Memory B cell (primary cell): ENCODE results near the gene ASIC2.

Experiments
- ATAC-seq: fragments of 150-1000 bp; cut with Tn5 transposase; 2 replicates; pipeline ENCODE4 v1.10.0; 2021; ENCODE audit warnings: low read depth, mild to moderate bottlenecking, moderate library complexity
- DNase-seq, 2 donors: peaks; one replicate each; pipeline ENCODE4 v3.0.0; 2022; ENCODE audit warnings: low spot score in 2 of 2
- H3K27ac Mint-ChIP-seq: one replicate; pipeline ENCODE4 v1.8.0; 2022; ENCODE audit warnings: mild to moderate bottlenecking, moderate library complexity, mixed read lengths
- H3K27me3 Mint-ChIP-seq: one replicate; pipeline ENCODE4 v1.8.0; 2022; ENCODE audit warnings: mixed read lengths
- H3K36me3 Mint-ChIP-seq: one replicate; pipeline ENCODE4 v1.8.0; 2022; ENCODE audit warnings: mild to moderate bottlenecking, mixed read lengths
- H3K4me1 Mint-ChIP-seq: one replicate; pipeline ENCODE4 v1.8.0; 2022; ENCODE audit warnings: mixed read lengths
- H3K4me3 Mint-ChIP-seq: one replicate; pipeline ENCODE4 v1.8.0; 2022; ENCODE audit warnings: mild to moderate bottlenecking, moderate library complexity, mixed read lengths
- H3K9me3 Mint-ChIP-seq: one replicate; pipeline ENCODE4 v1.8.0; 2022; ENCODE audit warnings: mixed read lengths

Gene ASIC2

DNA sequence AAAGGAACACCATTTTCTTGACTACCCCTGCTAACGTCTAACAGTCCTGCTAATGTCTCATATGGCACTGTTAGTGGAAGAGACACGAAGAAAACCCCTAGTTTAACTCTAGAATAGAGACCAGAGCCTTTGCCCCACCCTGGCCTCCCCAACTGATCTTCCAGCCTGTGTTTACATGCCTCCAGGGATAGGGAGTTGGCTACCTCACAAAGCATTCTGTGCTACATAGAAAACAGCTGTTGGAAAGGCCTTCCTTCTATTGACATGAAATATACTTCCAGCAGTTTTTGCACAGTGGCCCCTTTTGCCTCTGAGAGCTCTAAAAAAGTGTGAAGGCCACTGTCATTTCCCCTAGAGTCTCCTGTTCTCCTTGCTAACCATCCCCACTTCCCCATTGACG is 73.1 kb downstream of the ASIC2 start:
- ATAC-seq, result no peak

DNA sequence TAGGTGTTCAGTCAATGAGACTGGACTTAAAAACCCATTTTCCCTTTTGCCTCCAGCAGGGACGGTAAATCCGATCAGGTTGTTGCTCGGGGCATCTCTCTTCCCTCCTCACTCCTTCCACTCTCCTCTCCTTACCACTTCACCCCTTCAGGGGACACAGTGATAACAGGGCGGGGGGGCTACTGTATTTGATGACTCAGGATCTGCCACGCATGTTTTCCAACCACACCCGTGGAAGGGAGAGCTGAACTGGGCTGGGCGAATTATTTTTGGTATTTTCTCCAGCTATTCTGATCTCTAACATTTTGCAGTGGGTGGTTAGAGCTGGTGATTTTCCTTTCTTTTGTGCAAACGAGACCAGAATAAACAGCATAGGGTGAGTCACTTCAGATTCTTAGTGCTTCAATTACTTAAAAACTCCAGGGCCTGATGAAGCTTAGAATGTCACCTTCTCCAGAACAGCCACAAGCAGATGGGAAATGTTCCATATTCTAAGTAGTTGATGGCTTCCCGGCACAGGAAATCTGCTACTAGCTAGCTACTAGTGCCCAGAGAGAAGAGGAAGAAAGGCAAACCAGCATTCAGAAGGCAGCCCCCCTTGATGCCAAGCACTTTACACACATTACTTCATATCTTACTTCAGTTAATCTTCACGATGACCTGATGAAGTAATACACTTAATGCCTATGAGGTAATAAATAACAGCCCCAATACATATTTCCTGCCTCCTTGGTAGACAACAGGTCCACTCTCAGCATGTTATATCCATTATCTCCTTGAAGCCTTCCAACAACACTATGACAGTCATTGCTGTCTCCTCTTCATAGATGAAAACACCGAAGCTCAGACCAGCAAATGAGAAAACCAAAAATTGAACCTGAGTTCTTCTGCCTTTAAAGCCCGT is 74.1 kb downstream of the ASIC2 start:
- Mint-ChIP-seq H3K27ac (no peak overlapping the region), H3K4me1 (no peaks in the 10 kb centered on the region), H3K9me3 (no peaks in the 10 kb centered on the region), H3K27me3 (peaks cover 11% of the 10 kb centered on the region), H3K36me3 (no peaks in the 10 kb centered on the region), H3K4me3 (no peak overlapping the region)
- no peak for ATAC-seq
- DNase-seq, result no peak

More for the DNA sequence above, 73.1 kb downstream of the ASIC2 start:
- DNase-seq, result no peak
- H3K9me3 Mint-ChIP-seq, result no peaks in the 10 kb centered on the region
- H3K4me1 Mint-ChIP-seq, result no peaks in the 10 kb centered on the region
- H3K27me3 Mint-ChIP-seq, result peaks cover 9% of the 10 kb centered on the region
- no peaks in the 10 kb centered on the region for H3K36me3 Mint-ChIP-seq
- H3K4me3 Mint-ChIP-seq, result no peak overlapping the region
- H3K27ac Mint-ChIP-seq, result no peak overlapping the region

DNA sequence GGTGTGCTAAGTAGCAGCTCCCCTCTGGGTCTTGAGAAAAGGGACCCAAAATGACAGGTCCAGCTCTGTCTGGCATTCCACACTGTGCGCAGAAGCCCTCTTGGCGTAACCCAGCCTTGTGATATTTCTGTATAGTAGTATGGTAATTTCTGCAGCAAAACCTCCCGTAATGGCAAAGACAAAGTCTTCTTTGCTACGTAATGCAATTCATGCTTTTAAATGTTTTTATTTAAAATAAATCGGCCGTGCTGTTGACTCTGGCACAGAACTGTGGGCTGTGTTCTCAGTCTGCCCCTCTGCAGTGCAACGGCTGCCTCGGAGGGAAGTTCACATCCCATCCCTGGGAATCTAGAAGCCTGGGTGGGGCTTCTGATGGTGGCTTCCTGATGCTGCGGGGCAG is 75.2 kb downstream of the ASIC2 start:
- DNase-seq (no peak), ATAC-seq (no peak)
- Mint-ChIP-seq H3K4me3 (no peak overlapping the region), H3K4me1 (no peaks in the 10 kb centered on the region), H3K27ac (no peak overlapping the region), H3K36me3 (no peaks in the 10 kb centered on the region), H3K27me3 (peaks cover 11% of the 10 kb centered on the region), H3K9me3 (no peaks in the 10 kb centered on the region)

DNA sequence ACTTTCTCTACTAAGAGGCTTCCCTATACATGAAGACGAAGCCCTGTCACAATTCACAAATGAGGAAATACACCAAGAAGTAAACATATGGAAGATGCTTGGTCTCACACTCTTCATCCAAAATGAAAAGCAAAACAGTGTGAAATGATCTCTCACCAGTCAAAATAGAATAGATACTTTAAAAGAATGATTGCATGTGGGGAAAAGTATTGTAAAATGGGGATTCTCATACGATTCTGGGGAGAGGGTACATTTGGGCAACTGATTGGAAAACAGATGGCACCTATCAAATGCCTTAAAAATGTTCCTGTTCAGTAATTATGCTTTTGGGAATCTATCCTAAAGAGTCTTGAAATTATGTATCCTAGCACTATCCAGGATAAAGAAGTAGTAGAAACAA is 78.1 kb downstream of the ASIC2 start:
- ATAC-seq (no peak), DNase-seq (no peak)
- H3K27ac Mint-ChIP-seq, result no peak overlapping the region
- no peak overlapping the region for H3K4me3 Mint-ChIP-seq
- H3K4me1 Mint-ChIP-seq, result no peaks in the 10 kb centered on the region
- H3K9me3 Mint-ChIP-seq, result no peaks in the 10 kb centered on the region
- no peaks in the 10 kb centered on the region for H3K36me3 Mint-ChIP-seq
- peaks cover 13% of the 10 kb centered on the region for H3K27me3 Mint-ChIP-seq

DNA sequence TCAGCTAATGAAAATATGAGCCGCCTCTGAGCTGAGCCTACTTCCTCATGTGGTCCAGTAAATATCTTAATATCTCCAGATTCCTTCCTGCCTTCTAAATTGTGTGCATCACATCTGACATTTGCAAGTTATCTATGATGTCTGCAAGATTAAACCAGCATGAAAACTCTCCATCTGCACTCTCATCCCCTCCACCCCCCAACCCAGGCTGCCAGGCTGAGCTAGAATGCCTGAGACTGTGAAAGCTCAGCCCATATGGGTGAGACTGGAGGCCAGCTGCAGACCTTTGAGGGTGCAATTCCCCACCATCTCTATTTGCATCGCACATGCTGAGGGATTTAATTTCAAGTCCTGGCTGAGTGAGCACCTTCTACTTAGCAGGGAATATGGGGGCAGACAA is 82.8 kb downstream of the ASIC2 start:
- Mint-ChIP-seq H3K27ac (no peak overlapping the region), H3K27me3 (peaks cover 7% of the 10 kb centered on the region), H3K36me3 (no peaks in the 10 kb centered on the region), H3K4me3 (no peak overlapping the region), H3K4me1 (no peaks in the 10 kb centered on the region), H3K9me3 (no peaks in the 10 kb centered on the region)
- DNase-seq (no peak), ATAC-seq (no peak)

DNA sequence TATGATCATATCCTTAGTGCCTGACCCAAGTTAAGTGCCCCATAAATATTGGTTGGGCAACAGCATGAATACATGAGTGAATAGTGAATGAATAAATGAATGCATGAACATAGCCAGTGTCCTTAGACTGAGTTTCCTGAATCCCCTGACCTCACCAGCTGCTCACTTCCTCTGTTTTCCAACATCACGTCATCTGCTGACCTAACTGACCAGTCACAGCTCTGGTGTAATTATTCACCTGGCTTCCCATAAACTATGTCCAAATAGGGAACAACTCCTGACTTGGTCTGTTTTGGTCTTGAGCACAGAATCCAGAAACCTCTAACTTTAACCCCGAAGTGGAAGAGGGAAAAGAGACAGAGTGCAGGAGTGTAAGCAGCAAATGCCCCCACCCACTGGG is 83.4 kb downstream of the ASIC2 start:
- Mint-ChIP-seq H3K9me3 (no peaks in the 10 kb centered on the region), H3K27me3 (peaks cover 7% of the 10 kb centered on the region), H3K27ac (no peak overlapping the region), H3K4me3 (no peak overlapping the region), H3K4me1 (no peaks in the 10 kb centered on the region), H3K36me3 (no peaks in the 10 kb centered on the region)
- ATAC-seq (no peak), DNase-seq (no peak)

DNA sequence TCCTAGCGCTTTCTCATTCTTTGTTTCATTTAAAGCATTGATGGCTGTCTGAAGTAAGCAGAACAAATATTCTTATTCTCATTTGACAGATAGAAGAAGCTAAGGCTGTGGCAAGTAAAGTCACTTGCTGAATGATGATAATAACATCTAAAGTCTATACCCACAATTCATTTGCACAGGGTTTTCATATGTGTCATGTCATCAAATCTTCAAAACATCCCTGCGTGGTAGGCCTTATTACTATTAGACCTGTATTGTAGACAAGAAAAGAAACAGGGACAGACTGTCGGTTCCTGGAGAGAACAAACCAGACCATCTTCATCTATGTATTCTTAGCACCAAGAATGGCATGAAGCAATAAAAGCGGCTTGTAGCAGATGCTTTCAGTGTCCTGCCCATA is 85.9 kb downstream of the ASIC2 start:
- no peak for DNase-seq
- H3K36me3 Mint-ChIP-seq, result no peaks in the 10 kb centered on the region
- H3K4me3 Mint-ChIP-seq, result no peak overlapping the region
- H3K27ac Mint-ChIP-seq, result no peak overlapping the region
- H3K9me3 Mint-ChIP-seq, result no peaks in the 10 kb centered on the region
- H3K27me3 Mint-ChIP-seq, result peaks cover 3% of the 10 kb centered on the region
- no peaks in the 10 kb centered on the region for H3K4me1 Mint-ChIP-seq
- no peak for ATAC-seq

DNA sequence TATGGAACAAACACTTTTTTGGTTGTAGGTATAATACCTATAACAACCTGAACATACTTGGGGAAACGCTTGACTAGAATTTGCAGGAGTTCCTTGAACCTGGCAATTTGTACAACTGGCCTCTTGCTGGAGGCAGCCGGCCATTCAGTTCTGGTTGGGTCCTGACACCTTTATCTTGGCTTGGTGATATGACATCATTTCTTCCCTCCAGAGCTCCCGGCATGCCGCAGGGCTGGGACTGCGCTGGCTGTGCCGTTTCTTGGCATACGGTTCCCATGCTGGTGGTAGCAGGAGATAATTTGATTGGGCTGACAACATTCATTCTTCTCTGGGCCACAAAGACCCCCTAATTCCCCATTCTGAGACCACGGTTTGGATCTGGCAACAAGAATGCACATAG is 87.5 kb downstream of the ASIC2 start:
- H3K4me1 Mint-ChIP-seq, result no peaks in the 10 kb centered on the region
- H3K9me3 Mint-ChIP-seq, result no peaks in the 10 kb centered on the region
- ATAC-seq (no peak), DNase-seq (no peak)
- H3K4me3 Mint-ChIP-seq, result no peak overlapping the region
- H3K27ac Mint-ChIP-seq, result no peak overlapping the region
- H3K27me3 Mint-ChIP-seq, result peaks cover 3% of the 10 kb centered on the region
- no peaks in the 10 kb centered on the region for H3K36me3 Mint-ChIP-seq

DNA sequence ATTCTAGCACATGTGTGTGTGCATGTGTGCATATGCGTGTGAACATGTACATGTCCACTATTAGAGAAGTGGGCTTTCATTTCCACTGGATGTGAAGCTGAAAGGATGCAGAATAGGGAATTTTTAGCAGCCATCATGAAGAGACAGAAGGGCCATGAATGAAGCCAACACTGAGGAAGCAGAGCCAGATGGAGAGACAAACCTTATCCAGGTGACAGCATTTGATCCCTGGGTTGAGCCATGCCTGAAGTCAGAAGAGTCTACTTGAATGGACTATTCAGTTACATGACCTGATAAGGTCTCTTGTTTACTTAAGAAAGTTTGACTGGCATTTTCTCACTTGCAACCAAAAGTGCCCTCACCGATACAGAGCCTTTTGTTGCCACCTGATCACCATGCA is 88.4 kb downstream of the ASIC2 start:
- no peak for ATAC-seq
- H3K4me1 Mint-ChIP-seq, result no peaks in the 10 kb centered on the region
- H3K27ac Mint-ChIP-seq, result no peak overlapping the region
- H3K9me3 Mint-ChIP-seq, result no peaks in the 10 kb centered on the region
- H3K4me3 Mint-ChIP-seq, result no peak overlapping the region
- DNase-seq, result no peak
- peaks cover 3% of the 10 kb centered on the region for H3K27me3 Mint-ChIP-seq
- H3K36me3 Mint-ChIP-seq, result no peaks in the 10 kb centered on the region

DNA sequence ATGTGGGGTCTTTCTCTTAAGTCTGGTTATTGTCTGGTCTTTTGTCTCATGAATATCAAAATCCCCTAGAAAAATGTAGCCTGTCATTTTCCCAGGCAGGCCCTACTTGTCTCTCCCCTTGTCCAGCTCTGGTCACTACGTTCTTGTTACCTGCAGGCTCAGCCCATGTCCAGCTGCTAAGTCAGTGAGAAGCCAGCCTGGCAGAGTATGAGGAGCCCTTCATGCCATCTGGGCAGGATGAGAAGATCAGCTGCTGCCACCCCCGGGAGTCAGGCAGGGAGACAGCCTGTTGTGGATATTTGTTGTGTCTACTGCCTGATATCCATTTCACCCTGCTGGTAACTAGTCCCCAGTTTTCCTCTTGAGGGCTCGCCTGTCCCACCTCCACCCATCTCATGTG is 88.9 kb downstream of the ASIC2 start:
- Mint-ChIP-seq H3K9me3 (no peaks in the 10 kb centered on the region), H3K4me3 (no peak overlapping the region), H3K4me1 (no peaks in the 10 kb centered on the region), H3K27me3 (peaks cover 3% of the 10 kb centered on the region), H3K27ac (no peak overlapping the region), H3K36me3 (no peaks in the 10 kb centered on the region)
- DNase-seq (no peak), ATAC-seq (no peak)

DNA sequence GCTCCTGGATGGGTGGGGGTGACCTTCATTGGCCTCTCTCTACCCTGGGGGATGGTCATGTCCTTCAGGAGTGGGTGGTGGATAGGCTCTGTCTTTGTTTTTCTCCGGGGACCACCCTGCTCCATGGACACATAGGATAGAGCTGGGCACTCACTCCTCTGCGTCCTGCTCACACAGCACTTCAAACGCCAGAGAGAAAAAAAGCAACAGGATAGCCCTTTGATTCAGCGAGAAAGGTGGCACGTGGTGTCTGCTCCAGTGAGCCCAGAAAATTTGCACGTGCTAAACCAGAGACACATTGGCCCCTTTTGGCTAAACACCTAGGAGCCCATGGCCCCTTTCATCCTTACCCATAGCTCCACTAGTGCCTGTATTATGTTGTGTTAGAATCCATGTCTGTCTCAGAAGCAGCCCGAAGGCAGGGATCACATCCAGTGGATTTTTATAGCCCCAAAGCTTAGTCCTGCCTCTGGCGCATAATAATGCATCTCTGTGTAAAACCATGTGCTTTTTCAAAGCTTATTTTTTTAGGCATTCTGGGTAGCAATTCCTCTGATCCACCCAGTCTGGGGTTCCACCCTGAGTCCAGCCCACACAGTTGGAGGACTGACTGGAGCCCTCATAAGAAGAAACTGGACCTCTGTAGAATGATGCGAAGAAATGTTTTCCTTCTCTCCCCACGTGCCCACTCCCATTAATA is 90.1 kb downstream of the ASIC2 start:
- H3K9me3 Mint-ChIP-seq, result no peaks in the 10 kb centered on the region
- ATAC-seq (no peak), DNase-seq (no peak)
- H3K36me3 Mint-ChIP-seq, result no peaks in the 10 kb centered on the region
- H3K27me3 Mint-ChIP-seq, result peaks cover 2% of the 10 kb centered on the region
- no peak overlapping the region for H3K27ac Mint-ChIP-seq
- H3K4me1 Mint-ChIP-seq, result no peaks in the 10 kb centered on the region
- H3K4me3 Mint-ChIP-seq, result no peak overlapping the region

DNA sequence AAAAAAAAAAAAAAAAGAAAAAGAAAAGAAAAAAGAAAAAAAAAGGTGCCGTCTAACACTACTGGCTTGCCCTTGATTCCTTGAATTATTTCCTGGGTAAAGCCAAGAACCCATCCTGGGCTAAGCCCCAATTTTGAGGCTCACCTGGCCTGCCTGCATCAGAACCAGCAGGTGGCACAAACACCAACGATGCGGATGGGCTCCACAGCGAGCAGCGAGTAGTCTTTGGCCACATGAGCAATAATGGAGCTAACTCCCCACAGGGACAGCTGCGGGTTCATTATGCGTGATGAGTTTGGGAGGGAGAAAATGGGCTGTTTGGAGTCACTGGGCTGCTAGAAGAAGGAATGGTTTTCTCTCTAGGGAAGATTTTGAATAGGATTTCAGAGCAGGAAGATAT is 91.1 kb downstream of the ASIC2 start:
- no peak for ATAC-seq
- no peaks in the 10 kb centered on the region for H3K36me3 Mint-ChIP-seq
- H3K27ac Mint-ChIP-seq, result no peak overlapping the region
- H3K4me1 Mint-ChIP-seq, result no peaks in the 10 kb centered on the region
- no peak for DNase-seq
- H3K4me3 Mint-ChIP-seq, result no peak overlapping the region
- H3K27me3 Mint-ChIP-seq, result peaks cover 2% of the 10 kb centered on the region
- H3K9me3 Mint-ChIP-seq, result no peaks in the 10 kb centered on the region

DNA sequence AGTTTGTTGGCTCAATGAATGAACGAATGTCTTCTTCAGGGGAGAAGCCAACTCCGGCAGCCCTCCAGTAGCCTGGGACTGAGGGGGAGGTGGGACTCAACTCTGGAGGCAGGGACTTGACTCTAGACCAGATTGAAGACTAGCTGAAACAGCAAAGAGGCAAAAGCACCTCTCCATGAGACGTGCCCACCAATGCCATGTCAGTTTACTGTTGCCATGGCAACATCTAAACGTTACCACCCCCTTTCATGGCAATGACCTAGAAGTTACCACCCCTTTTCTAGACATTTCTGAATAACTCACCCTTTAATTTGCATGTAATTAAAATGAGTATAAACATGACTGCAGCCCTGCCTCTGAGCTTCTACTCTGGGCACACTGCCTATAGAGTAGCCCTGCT is 91.8 kb downstream of the ASIC2 start:
- H3K4me1 Mint-ChIP-seq, result no peaks in the 10 kb centered on the region
- DNase-seq (no peak), ATAC-seq (no peak)
- peaks cover 2% of the 10 kb centered on the region for H3K27me3 Mint-ChIP-seq
- H3K9me3 Mint-ChIP-seq, result no peaks in the 10 kb centered on the region
- H3K4me3 Mint-ChIP-seq, result no peak overlapping the region
- no peak overlapping the region for H3K27ac Mint-ChIP-seq
- no peaks in the 10 kb centered on the region for H3K36me3 Mint-ChIP-seq

DNA sequence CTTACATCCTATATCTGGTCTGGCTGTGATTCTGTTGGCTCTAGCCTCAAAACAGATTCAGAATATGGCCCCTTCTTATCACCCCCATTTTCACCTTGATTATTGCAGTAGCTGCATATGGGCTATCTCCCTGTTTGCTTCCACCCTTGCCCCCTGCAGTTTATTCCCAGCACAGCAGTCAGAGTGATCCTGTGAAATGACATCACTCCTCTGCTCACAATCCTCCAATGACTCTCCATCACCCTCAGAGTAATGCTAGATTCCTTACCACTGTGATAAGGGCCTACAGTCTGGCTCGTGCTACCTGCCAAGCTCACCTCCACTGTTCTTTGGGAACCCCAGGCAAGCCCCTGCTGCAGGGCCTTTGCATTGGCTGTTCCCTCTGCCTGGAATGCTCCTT is 92.5 kb downstream of the ASIC2 start:
- ATAC-seq, result no peak
- H3K4me1 Mint-ChIP-seq, result no peaks in the 10 kb centered on the region
- H3K9me3 Mint-ChIP-seq, result no peaks in the 10 kb centered on the region
- no peak overlapping the region for H3K4me3 Mint-ChIP-seq
- no peak overlapping the region for H3K27ac Mint-ChIP-seq
- no peaks in the 10 kb centered on the region for H3K36me3 Mint-ChIP-seq
- H3K27me3 Mint-ChIP-seq, result peaks cover 2% of the 10 kb centered on the region
- DNase-seq, result no peak
